Suprapubic skin (tissue), 4 donors: ENCODE results near the gene OCEL1. TPM values are rescaled to one million over a fixed set of nuclear protein-coding genes. Genes with fewer than 3 reads are reported as not detected.

Source experiments
- DNase-seq, 2 donors: peaks; one replicate each; pipeline ENCODE4 v3.0.0-alpha.2; 2019; ENCODE audit warnings: low spot score in 2 of 2
- H3K27ac ChIP-seq: fragments of 200-600 bp; sonication (generic); one replicate; pipeline ENCODE4 v1.5.1; 2019
- H3K27me3 ChIP-seq: fragments of 200-600 bp; sonication (generic); one replicate; pipeline ENCODE4 v1.5.1; 2019
- H3K36me3 ChIP-seq: fragments of 200-600 bp; sonication (generic); one replicate; pipeline ENCODE4 v1.5.1; 2019
- H3K4me1 ChIP-seq: fragments of 200-600 bp; sonication (generic); one replicate; pipeline ENCODE4 v1.5.1; 2019
- H3K4me3 ChIP-seq: fragments of 200-600 bp; sonication (generic); one replicate; pipeline ENCODE4 v1.5.1; 2019; ENCODE audit warnings: mild to moderate bottlenecking
- H3K9me3 ChIP-seq: fragments of 200-600 bp; sonication (generic); one replicate; pipeline ENCODE4 v1.5.1; 2019
- CTCF ChIP-seq, 2 donors: fragments of 200-600 bp in 1 of 2; fragments of 450-650 bp in 1 of 2; sonication (generic) in 1 of 2; IDR thresholded peaks; one replicate each; pipeline ENCODE4 v1.5.1; 2016 to 2019; ENCODE audit warnings: antibody characterized with exemption in 2 of 2, mild to moderate bottlenecking in 1 of 2, moderate library complexity in 1 of 2
- EP300 ChIP-seq: sonication (generic); formaldehyde crosslinking; IDR thresholded peaks from one replicate; pipeline ENCODE4 v1.6.1; 2017; ENCODE audit warnings: antibody characterized with exemption
- POLR2A ChIP-seq, 2 donors: fragments of 450-650 bp; IDR thresholded peaks; one replicate each; pipeline ENCODE4 v1.6.1; 2017; ENCODE audit warnings: antibody characterized with exemption in 2 of 2, mild to moderate bottlenecking in 2 of 2, moderate library complexity in 2 of 2
- POLR2AphosphoS5 ChIP-seq, 3 donors: sonication (generic); formaldehyde crosslinking; IDR thresholded peaks; one replicate each; pipeline ENCODE4 v1.6.1; 2017; ENCODE audit warnings: antibody characterized with exemption in 3 of 3
- WGBS: methylation state at CpG from one replicate; pipeline ENCODE4 v1.1.5; 2018; 5-methylcytosine and 5-hydroxymethylcytosine counted together
- total RNA-seq, 4 donors: library from RNA; depleted of rRNA; stranded (reverse); fragments of >200 nt; gene quantifications; one replicate each; pipeline ENCODE4 v1.1.0, GENCODE V29; 2016

OCEL1 gene
- total RNA-seq, 4 donors from 2014 or later: 2.7 to 9.7 (median 4.8) TPM

- Histone ChIP-seq H3K27ac (no peak overlapping the region), H3K4me3 (no peak overlapping the region), H3K27me3 (no peaks in the 10 kb centered on the region), H3K4me1 (peaks cover 39% of the 10 kb centered on the region), H3K9me3 (no peaks in the 10 kb centered on the region), H3K36me3 (peaks cover 29% of the 10 kb centered on the region)
- TF ChIP-seq POLR2AphosphoS5 (IDR thresholded peaks at IDR 0.05) (no peak), CTCF (IDR thresholded peaks at IDR 0.05) (no peak), POLR2A (IDR thresholded peaks at IDR 0.05) (no peak)
- no peak for DNase-seq
- WGBS: 87% methylated on average over 13 of the region's 13 CpGs
Measured at GRCh38 chr19:17237747-17238706, 12.0 kb downstream of the OCEL1 start.

GRCh38 chr19:17240062-17240752 is 14.2 kb downstream of the OCEL1 start:
- TF ChIP-seq CTCF (IDR thresholded peaks at IDR 0.05): no peak
- TF ChIP-seq EP300: no peak
- no peak for TF ChIP-seq POLR2AphosphoS5 (IDR thresholded peaks at IDR 0.05)
- 82% methylated on average over 23 of the region's 24 CpGs for WGBS

GRCh38 chr19:17240826-17241399 is 14.9 kb downstream of the OCEL1 start:
- peaks cover 42% of the 10 kb centered on the region for H3K4me1 ChIP-seq
- DNase-seq: no peak
- peaks cover 25% of the 10 kb centered on the region for H3K36me3 ChIP-seq
- no peaks in the 10 kb centered on the region for H3K9me3 ChIP-seq
- 93% methylated on average over 6 of the region's 6 CpGs for WGBS
- H3K27me3 ChIP-seq: no peaks in the 10 kb centered on the region
- no peak overlapping the region for H3K27ac ChIP-seq
- TF ChIP-seq POLR2A (IDR thresholded peaks at IDR 0.05) (no peak), EP300 (no peak), CTCF (IDR thresholded peaks at IDR 0.05) (no peak), POLR2AphosphoS5 (IDR thresholded peaks at IDR 0.05) (no peak)
- no peak overlapping the region for H3K4me3 ChIP-seq

More at GRCh38 chr19:17240062-17240752, 14.2 kb downstream of the OCEL1 start:
- Histone ChIP-seq H3K27ac (no peak overlapping the region), H3K4me3 (no peak overlapping the region), H3K4me1 (peaks cover 49% of the 10 kb centered on the region), H3K9me3 (no peaks in the 10 kb centered on the region), H3K27me3 (no peaks in the 10 kb centered on the region), H3K36me3 (peaks cover 25% of the 10 kb centered on the region)
- DNase-seq: no peak

GRCh38 chr19:17242431-17243208 is 16.6 kb downstream of the OCEL1 start:
- H3K27me3 ChIP-seq: no peaks in the 10 kb centered on the region
- H3K4me3 ChIP-seq: no peak overlapping the region
- 100% methylated on average over 2 of the region's 8 CpGs for WGBS
- no peak for DNase-seq
- H3K27ac ChIP-seq: no peak overlapping the region
- H3K9me3 ChIP-seq: no peaks in the 10 kb centered on the region
- peaks cover 40% of the 10 kb centered on the region for H3K4me1 ChIP-seq
- peaks cover 25% of the 10 kb centered on the region for H3K36me3 ChIP-seq
- TF ChIP-seq POLR2A (IDR thresholded peaks at IDR 0.05) (no peak), POLR2AphosphoS5 (IDR thresholded peaks at IDR 0.05) (no peak), CTCF (IDR thresholded peaks at IDR 0.05) (no peak), EP300 (no peak)
